Measurements from ENCODE around the gene ZSWIM6. TPM values are rescaled to one million over a fixed set of nuclear protein-coding genes. Genes with fewer than 3 reads are reported as not detected.
A peak's percentile ranks its signal among the peaks of the same experiment; 100 is the strongest.

The ZSWIM6 gene
- total and polyA plus RNA-seq, 2 of the 4 experiments (the other 2 are of a cell fraction): 10.8 to 14.1 TPM

GRCh38 chr5:61519728-61520277 lies 187.7 kb downstream of the ZSWIM6 start:
- Histone ChIP-seq H4K20me1 (ENCODE audit: insufficient read depth, low read length) (peaks cover 22% of the 10 kb centered on the region), H2AK9ac (replicated peaks; ENCODE audit: low read depth, low read length, poor library complexity) (no peak overlapping the region), H3K56ac (ENCODE audit: extremely low read depth, insufficient read depth, low read length) (no peak overlapping the region), H4K8ac (ENCODE audit: low read depth in 2 of 2, low read length in 2 of 2) (no peak overlapping the region), H3K4me3 (ENCODE audit: insufficient read depth, low read depth, low read length) (no peak overlapping the region), H4K91ac (ENCODE audit: insufficient read depth, low read depth, low read length) (no peak overlapping the region), H2BK5ac (ENCODE audit: low read depth, low read length, poor library complexity, severe bottlenecking) (peak overlapping the region; percentile 42), H3K4ac (ENCODE audit: low read depth, low read length) (no peak overlapping the region), H3K4me2 (ENCODE audit: low read depth, low read length) (peak overlapping the region; percentile 34), H3K27me3 (ENCODE audit: control insufficient read depth, insufficient read depth, low read length) (no peaks in the 10 kb centered on the region), H3K27ac (ENCODE audit: insufficient read depth, low read length) (peak overlapping the region; percentile 7; the same call in 1 of the 2 replicates), H3K9me1 (ENCODE audit: insufficient read depth, low read length) (peaks cover 12% of the 10 kb centered on the region), H3K18ac (ENCODE audit: low read depth, low read length) (no peak overlapping the region), H2BK120ac (ENCODE audit: low read depth, low read length) (peak overlapping the region; percentile 34), H3K4me1 (ENCODE audit: control insufficient read depth, insufficient read depth, low read length) (peaks cover 7% of the 10 kb centered on the region; the same call in 1 of the 2 replicates), H3K9me3 (ENCODE audit: control insufficient read depth, insufficient read depth, low read length) (no peaks in the 10 kb centered on the region), H3K14ac (replicated peaks; ENCODE audit: low read depth, low read length) (no peak overlapping the region; the same call in 1 of the 2 replicates), H2AFZ (replicated peaks; ENCODE audit: low read length, poor library complexity) (no peak overlapping the region), H4K5ac (ENCODE audit: low read depth, low read length) (no peak overlapping the region), H3K23ac (ENCODE audit: low read depth, low read length) (0 out of 2 replicates have a peak overlapping the region, but pooled peaks have one; percentile 42), H3K36me3 (ENCODE audit: control insufficient read depth, insufficient read depth, low read length) (peaks cover 7% of the 10 kb centered on the region), H2BK15ac (ENCODE audit: low read depth, low read length) (no peak overlapping the region), H3K9ac (ENCODE audit: low read depth, low read length) (no peak overlapping the region), H2AK5ac (ENCODE audit: low read depth, low read length) (no peak overlapping the region), H2BK20ac (ENCODE audit: low read depth, low read length) (no peak overlapping the region), H3K79me1 (ENCODE audit: low read depth in 1 of 2, low read length in 2 of 2) (peaks cover 23 to 37% of the 10 kb centered on the region in 2 experiments)
- ATAC-seq (ENCODE audit: low read depth): peak; percentile 46
- ChIA-PET POLR2A (ENCODE audit: unreplicated experiment) (no interaction called here), CTCF (no interaction called here)
- 73% methylated on average over 2 of the region's 7 CpGs; no CpG with 5 or more reads in 1 of the 2 experiments for WGBS, 2 experiments (ENCODE audit: extremely low coverage in 2 of 2, insufficient read length in 1 of 2)
- intact Hi-C loops (cut with micrococcal nuclease): no loop called here
- dilution Hi-C loops (cut with HindIII; ENCODE audit: low sequenced_read_pairs, unreplicated experiment): no loop called here
- no TSS peak for BruUV-seq (replicated peaks)
- TF ChIP-seq CEBPB (IDR thresholded peaks at IDR 0.05; ENCODE audit: low read depth, low read length): peak; percentile 63; the same call in 1 of the 2 replicates
- no peak for TF ChIP-seq BHLHE40 (IDR thresholded peaks at IDR 0.05; ENCODE audit: low read depth, low read length)
- in situ Hi-C loops (cut with MboI; ENCODE audit: low sequenced_read_pairs): no loop called here
- DNase-seq: no peak
